Measurements from ENCODE around the gene WDFY3. TPM values are rescaled to one million over a fixed set of nuclear protein-coding genes. Genes with fewer than 3 reads are reported as not detected.

WDFY3 gene
- total and polyA plus RNA-seq, 2 experiments from 2014 or later: 8.0 to 89.0 TPM

- Histone ChIP-seq H3K4me1 (ENCODE audit: insufficient read depth) (peaks cover 35% of the 10 kb centered on the region), H2AFZ (no peak overlapping the region), H4K20me1 (replicated peaks; ENCODE audit: insufficient read depth) (no peaks in the 10 kb centered on the region), H3K27me3 (ENCODE audit: insufficient read depth) (no peaks in the 10 kb centered on the region), H3F3A (replicated peaks; ENCODE audit: low read depth) (no peaks in the 10 kb centered on the region), H3K4me2 (no peak overlapping the region), H3K27ac (ENCODE audit: low read depth) (no peak overlapping the region), H3K4me3 (no peak overlapping the region), H3K9me2 (ENCODE audit: insufficient read depth) (no peaks in the 10 kb centered on the region), H3K36me3 (ENCODE audit: insufficient read depth) (peaks cover 13% of the 10 kb centered on the region), H3K79me2 (replicated peaks; ENCODE audit: insufficient read depth) (no peaks in the 10 kb centered on the region)
- Mint-ChIP-seq H3K4me3 (no peak overlapping the region), H3K27ac (no peak overlapping the region), H3K36me3 (ENCODE audit: low read depth) (peaks cover 42% of the 10 kb centered on the region), H3K27me3 (ENCODE audit: insufficient read depth, low read depth, poor library complexity) (no peaks in the 10 kb centered on the region), H3K4me1 (peaks cover 42% of the 10 kb centered on the region), H3K9me3 (no peaks in the 10 kb centered on the region)
- TF ChIP-seq REST (IDR thresholded peaks at IDR 0.05; ENCODE audit: unreplicated experiment) (no peak), POLR2AphosphoS5 (IDR thresholded peaks at IDR 0.05; ENCODE audit: low read depth) (no peak), JUNB (IDR thresholded peaks at IDR 0.05; ENCODE audit: unreplicated experiment) (no peak), CREB1 (CRISPR knock-in tag; IDR thresholded peaks at IDR 0.05; ENCODE audit: low read depth) (no peak)
- no peak for ATAC-seq
- no peak for DNase-seq (ENCODE audit: low spot score)
Measured at GRCh38 chr4:84644087-84644486, 322.4 kb downstream of the WDFY3 start.

DNA sequence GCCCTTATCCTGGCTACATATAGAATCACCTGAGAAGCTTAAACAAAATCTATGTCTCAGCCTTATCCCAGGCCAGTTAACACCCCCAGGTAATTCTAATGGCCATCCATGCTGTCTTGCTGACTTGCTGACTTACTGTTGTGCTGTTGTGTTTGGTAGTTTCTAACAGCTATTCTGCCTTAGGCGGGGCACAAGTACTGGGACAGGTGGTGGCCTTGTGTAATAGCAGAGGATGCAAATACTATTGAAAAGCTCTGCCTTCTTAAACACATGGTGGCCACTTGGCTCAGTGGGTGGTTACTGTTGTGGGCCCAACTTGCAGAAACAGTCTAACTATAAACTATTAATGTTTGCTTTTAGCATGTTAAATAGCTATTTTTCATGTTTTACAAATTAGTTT is 327.3 kb downstream of the WDFY3 start:
- H3K36me3 Mint-ChIP-seq (ENCODE audit: low read depth): peaks cover 42% of the 10 kb centered on the region
- Histone ChIP-seq H2AFZ (no peak overlapping the region), H3K9me2 (ENCODE audit: insufficient read depth) (no peaks in the 10 kb centered on the region), H3K4me1 (ENCODE audit: insufficient read depth) (no peaks in the 10 kb centered on the region), H3K27ac (ENCODE audit: low read depth) (no peak overlapping the region), H4K20me1 (replicated peaks; ENCODE audit: insufficient read depth) (no peaks in the 10 kb centered on the region), H3F3A (replicated peaks; ENCODE audit: low read depth) (no peaks in the 10 kb centered on the region), H3K27me3 (ENCODE audit: insufficient read depth) (no peaks in the 10 kb centered on the region), H3K79me2 (replicated peaks; ENCODE audit: insufficient read depth) (no peaks in the 10 kb centered on the region), H3K4me3 (no peak overlapping the region), H3K4me2 (no peak overlapping the region), H3K36me3 (ENCODE audit: insufficient read depth) (peaks cover 13% of the 10 kb centered on the region)
- H3K4me1 Mint-ChIP-seq: peaks cover 6% of the 10 kb centered on the region
- H3K4me3 Mint-ChIP-seq: no peak overlapping the region
- peak; percentile 69 for ATAC-seq
- H3K9me3 Mint-ChIP-seq: no peaks in the 10 kb centered on the region
- H3K27me3 Mint-ChIP-seq (ENCODE audit: insufficient read depth, low read depth, poor library complexity): no peaks in the 10 kb centered on the region
- H3K27ac Mint-ChIP-seq: no peak overlapping the region
- DNase-seq (ENCODE audit: low spot score): peak; percentile 44
- TF ChIP-seq ZNF331 (CRISPR knock-in tag; IDR thresholded peaks at IDR 0.05; ENCODE audit: low read depth) (no peak), POLR2AphosphoS5 (IDR thresholded peaks at IDR 0.05; ENCODE audit: low read depth) (no peak), EZH2 (IDR thresholded peaks at IDR 0.05; ENCODE audit: low read depth, unreplicated experiment) (no peak), ZNF114 (CRISPR knock-in tag; IDR thresholded peaks at IDR 0.05) (no peak), CREB1 (CRISPR knock-in tag; IDR thresholded peaks at IDR 0.05; ENCODE audit: low read depth) (no peak), STAT1 (IDR thresholded peaks at IDR 0.05; ENCODE audit: unreplicated experiment) (no peak)
- TF ChIP-seq, protein P1, sequence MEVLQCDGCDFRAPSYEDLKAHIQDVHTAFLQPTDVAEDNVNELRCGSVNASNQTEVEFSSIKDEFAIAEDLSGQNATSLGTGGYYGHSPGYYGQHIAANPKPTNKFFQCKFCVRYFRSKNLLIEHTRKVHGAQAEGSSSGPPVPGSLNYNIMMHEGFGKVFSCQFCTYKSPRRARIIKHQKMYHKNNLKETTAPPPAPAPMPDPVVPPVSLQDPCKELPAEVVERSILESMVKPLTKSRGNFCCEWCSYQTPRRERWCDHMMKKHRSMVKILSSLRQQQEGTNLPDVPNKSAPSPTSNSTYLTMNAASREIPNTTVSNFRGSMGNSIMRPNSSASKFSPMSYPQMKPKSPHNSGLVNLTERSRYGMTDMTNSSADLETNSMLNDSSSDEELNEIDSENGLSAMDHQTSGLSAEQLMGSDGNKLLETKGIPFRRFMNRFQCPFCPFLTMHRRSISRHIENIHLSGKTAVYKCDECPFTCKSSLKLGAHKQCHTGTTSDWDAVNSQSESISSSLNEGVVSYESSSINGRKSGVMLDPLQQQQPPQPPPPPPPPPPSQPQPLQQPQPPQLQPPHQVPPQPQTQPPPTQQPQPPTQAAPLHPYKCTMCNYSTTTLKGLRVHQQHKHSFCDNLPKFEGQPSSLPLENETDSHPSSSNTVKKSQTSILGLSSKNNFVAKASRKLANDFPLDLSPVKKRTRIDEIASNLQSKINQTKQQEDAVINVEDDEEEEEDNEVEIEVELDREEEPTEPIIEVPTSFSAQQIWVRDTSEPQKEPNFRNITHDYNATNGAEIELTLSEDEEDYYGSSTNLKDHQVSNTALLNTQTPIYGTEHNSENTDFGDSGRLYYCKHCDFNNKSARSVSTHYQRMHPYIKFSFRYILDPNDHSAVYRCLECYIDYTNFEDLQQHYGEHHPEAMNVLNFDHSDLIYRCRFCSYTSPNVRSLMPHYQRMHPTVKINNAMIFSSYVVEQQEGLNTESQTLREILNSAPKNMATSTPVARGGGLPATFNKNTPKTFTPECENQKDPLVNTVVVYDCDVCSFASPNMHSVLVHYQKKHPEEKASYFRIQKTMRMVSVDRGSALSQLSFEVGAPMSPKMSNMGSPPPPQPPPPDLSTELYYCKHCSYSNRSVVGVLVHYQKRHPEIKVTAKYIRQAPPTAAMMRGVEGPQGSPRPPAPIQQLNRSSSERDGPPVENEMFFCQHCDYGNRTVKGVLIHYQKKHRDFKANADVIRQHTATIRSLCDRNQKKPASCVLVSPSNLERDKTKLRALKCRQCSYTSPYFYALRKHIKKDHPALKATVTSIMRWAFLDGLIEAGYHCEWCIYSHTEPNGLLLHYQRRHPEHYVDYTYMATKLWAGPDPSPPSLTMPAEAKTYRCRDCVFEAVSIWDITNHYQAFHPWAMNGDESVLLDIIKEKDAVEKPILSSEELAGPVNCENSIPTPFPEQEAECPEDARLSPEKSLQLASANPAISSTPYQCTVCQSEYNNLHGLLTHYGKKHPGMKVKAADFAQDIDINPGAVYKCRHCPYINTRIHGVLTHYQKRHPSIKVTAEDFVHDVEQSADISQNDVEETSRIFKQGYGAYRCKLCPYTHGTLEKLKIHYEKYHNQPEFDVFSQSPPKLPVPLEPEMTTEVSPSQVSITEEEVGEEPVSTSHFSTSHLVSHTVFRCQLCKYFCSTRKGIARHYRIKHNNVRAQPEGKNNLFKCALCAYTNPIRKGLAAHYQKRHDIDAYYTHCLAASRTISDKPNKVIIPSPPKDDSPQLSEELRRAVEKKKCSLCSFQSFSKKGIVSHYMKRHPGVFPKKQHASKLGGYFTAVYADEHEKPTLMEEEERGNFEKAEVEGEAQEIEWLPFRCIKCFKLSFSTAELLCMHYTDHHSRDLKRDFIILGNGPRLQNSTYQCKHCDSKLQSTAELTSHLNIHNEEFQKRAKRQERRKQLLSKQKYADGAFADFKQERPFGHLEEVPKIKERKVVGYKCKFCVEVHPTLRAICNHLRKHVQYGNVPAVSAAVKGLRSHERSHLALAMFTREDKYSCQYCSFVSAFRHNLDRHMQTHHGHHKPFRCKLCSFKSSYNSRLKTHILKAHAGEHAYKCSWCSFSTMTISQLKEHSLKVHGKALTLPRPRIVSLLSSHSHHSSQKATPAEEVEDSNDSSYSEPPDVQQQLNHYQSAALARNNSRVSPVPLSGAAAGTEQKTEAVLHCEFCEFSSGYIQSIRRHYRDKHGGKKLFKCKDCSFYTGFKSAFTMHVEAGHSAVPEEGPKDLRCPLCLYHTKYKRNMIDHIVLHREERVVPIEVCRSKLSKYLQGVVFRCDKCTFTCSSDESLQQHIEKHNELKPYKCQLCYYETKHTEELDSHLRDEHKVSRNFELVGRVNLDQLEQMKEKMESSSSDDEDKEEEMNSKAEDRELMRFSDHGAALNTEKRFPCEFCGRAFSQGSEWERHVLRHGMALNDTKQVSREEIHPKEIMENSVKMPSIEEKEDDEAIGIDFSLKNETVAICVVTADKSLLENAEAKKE (CRISPR knock-in tag; IDR thresholded peaks at IDR 0.05): no peak
- TF ChIP-seq, protein P2, sequence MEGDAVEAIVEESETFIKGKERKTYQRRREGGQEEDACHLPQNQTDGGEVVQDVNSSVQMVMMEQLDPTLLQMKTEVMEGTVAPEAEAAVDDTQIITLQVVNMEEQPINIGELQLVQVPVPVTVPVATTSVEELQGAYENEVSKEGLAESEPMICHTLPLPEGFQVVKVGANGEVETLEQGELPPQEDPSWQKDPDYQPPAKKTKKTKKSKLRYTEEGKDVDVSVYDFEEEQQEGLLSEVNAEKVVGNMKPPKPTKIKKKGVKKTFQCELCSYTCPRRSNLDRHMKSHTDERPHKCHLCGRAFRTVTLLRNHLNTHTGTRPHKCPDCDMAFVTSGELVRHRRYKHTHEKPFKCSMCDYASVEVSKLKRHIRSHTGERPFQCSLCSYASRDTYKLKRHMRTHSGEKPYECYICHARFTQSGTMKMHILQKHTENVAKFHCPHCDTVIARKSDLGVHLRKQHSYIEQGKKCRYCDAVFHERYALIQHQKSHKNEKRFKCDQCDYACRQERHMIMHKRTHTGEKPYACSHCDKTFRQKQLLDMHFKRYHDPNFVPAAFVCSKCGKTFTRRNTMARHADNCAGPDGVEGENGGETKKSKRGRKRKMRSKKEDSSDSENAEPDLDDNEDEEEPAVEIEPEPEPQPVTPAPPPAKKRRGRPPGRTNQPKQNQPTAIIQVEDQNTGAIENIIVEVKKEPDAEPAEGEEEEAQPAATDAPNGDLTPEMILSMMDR (conservative IDR thresholded peaks at IDR 0.05; ENCODE audit: low read depth in 2 of 2): no peak
